H9 (cell line): ENCODE results near the gene PKD2L2. TPM values are rescaled to one million over a fixed set of nuclear protein-coding genes. Genes with fewer than 3 reads are reported as not detected.

Experiments
- DNase-seq: peaks from one replicate; pipeline ENCODE4 v3.0.0-alpha.2; 2017
- H2AFZ ChIP-seq: one replicate; pipeline ENCODE4 v1.6.1; 2013; ENCODE audit warnings: mild to moderate bottlenecking, low read length, control low read depth, moderate library complexity
- H2AK5ac ChIP-seq: 2 replicates; pipeline ENCODE4 v1.6.1; 2013; ENCODE audit warnings: low read length, control low read depth, mixed read lengths; ENCODE audit not compliant: insufficient read length
- H2BK120ac ChIP-seq: one replicate; pipeline ENCODE4 v1.6.1; 2013; ENCODE audit warnings: low read depth, mild to moderate bottlenecking, low read length, control low read depth, inconsistent platforms; ENCODE audit not compliant: poor library complexity, severe bottlenecking
- H2BK12ac ChIP-seq: 2 replicates; pipeline ENCODE4 v1.6.1; 2013; ENCODE audit warnings: low read length, control low read depth, mixed read lengths, low read depth; ENCODE audit not compliant: insufficient read length
- H2BK15ac ChIP-seq: 2 replicates; pipeline ENCODE4 v1.6.1; 2013; ENCODE audit warnings: low read depth, low read length, control low read depth
- H2BK20ac ChIP-seq: one replicate; pipeline ENCODE4 v1.6.1; 2013; ENCODE audit warnings: low read depth, mild to moderate bottlenecking, low read length, control low read depth, inconsistent platforms; ENCODE audit not compliant: poor library complexity, severe bottlenecking
- H2BK5ac ChIP-seq: 2 replicates; pipeline ENCODE4 v1.6.1; 2013; ENCODE audit warnings: low read length, control low read depth, mixed read lengths; ENCODE audit not compliant: insufficient read length
- H3K14ac ChIP-seq: 2 replicates; pipeline ENCODE4 v1.6.1; 2013; ENCODE audit warnings: low read length, control low read depth; ENCODE audit not compliant: insufficient read depth
- H3K18ac ChIP-seq: 2 replicates; pipeline ENCODE4 v1.6.1; 2013; ENCODE audit warnings: low read depth, mild to moderate bottlenecking, mixed read lengths, low read length, control low read depth; ENCODE audit not compliant: insufficient read length
- H3K23ac ChIP-seq: 2 replicates; pipeline ENCODE4 v1.6.1; 2013; ENCODE audit warnings: low read length, control low read depth, mixed read lengths, low read depth; ENCODE audit not compliant: insufficient read length
- H3K23me2 ChIP-seq: 2 replicates; pipeline ENCODE4 v1.6.1; 2013; ENCODE audit warnings: low read depth, mild to moderate bottlenecking, mixed read lengths, low read length, control low read depth; ENCODE audit not compliant: insufficient read length, poor library complexity, severe bottlenecking
- H3K27ac ChIP-seq: 2 replicates; pipeline ENCODE4 v1.5.1; 2013; ENCODE audit warnings: low read length, control low read depth, mixed read lengths, low read depth; ENCODE audit not compliant: insufficient read length
- H3K27me3 ChIP-seq: 2 replicates; pipeline ENCODE4 v1.6.1; 2013; ENCODE audit warnings: low read length, control low read depth, inconsistent platforms; ENCODE audit not compliant: insufficient read depth
- H3K4ac ChIP-seq: 2 replicates; pipeline ENCODE4 v1.6.1; 2013; ENCODE audit warnings: low read depth, mild to moderate bottlenecking, control low read depth, inconsistent platforms, low read length, moderate library complexity
- H3K4me1 ChIP-seq: 2 replicates; pipeline ENCODE4 v1.6.1; 2013; ENCODE audit warnings: low read length, control low read depth, inconsistent platforms; ENCODE audit not compliant: insufficient read depth
- H3K4me2 ChIP-seq: 2 replicates; pipeline ENCODE4 v1.6.1; 2013; ENCODE audit warnings: low read length, control low read depth, mixed read lengths; ENCODE audit not compliant: insufficient read length, insufficient read depth
- H3K56ac ChIP-seq: 2 replicates; pipeline ENCODE4 v1.6.1; 2013; ENCODE audit warnings: low read depth, mild to moderate bottlenecking, mixed read lengths, low read length, control low read depth; ENCODE audit not compliant: insufficient read length
- H3K79me1 ChIP-seq: 2 replicates; pipeline ENCODE4 v1.6.1; 2013; ENCODE audit warnings: low read depth, mild to moderate bottlenecking, moderate library complexity, low read length, control low read depth, inconsistent platforms; ENCODE audit not compliant: insufficient read depth, poor library complexity, severe bottlenecking
- H3K79me2 ChIP-seq: 2 replicates; pipeline ENCODE4 v1.6.1; 2013; ENCODE audit warnings: low read length, control low read depth, inconsistent platforms; ENCODE audit not compliant: insufficient read depth
- H3K9ac ChIP-seq: 2 replicates; pipeline ENCODE4 v1.6.1; 2013; ENCODE audit warnings: low read length, control low read depth, mixed read lengths; ENCODE audit not compliant: insufficient read length; ENCODE audit errors: extremely low read depth
- H3K9me3 ChIP-seq: one replicate; pipeline ENCODE4 v1.6.1; 2013; ENCODE audit warnings: low read depth, low read length, inconsistent platforms; ENCODE audit not compliant: control insufficient read depth
- H3T11ph ChIP-seq: one replicate; pipeline ENCODE4 v1.6.1; 2013; ENCODE audit warnings: mild to moderate bottlenecking, low read length, control low read depth, inconsistent platforms
- H4K20me1 ChIP-seq: one replicate; pipeline ENCODE4 v1.6.1; 2013; ENCODE audit not compliant: control insufficient read depth, insufficient read length, insufficient read depth
- H4K5ac ChIP-seq: 2 replicates; pipeline ENCODE4 v1.6.1; 2013; ENCODE audit warnings: low read depth, mild to moderate bottlenecking, mixed read lengths, low read length, control low read depth; ENCODE audit not compliant: insufficient read length
- H4K8ac ChIP-seq: replicated peaks from 2 replicates; pipeline ENCODE4 v1.6.1; 2013; ENCODE audit warnings: low read length, control low read depth, mixed read lengths, low read depth; ENCODE audit not compliant: insufficient read length
- H4K91ac ChIP-seq: 2 replicates; pipeline ENCODE4 v1.6.1; 2013; ENCODE audit warnings: low read depth, mild to moderate bottlenecking, moderate library complexity, mixed read lengths, low read length, control low read depth; ENCODE audit not compliant: insufficient read length
- H3K27ac Mint-ChIP-seq, 3 experiments: 2 replicates in 2 of 3; 3 replicates in 1 of 3; pipeline ENCODE4 v1.8.0; 2020 to 2021; ENCODE audit warnings: mixed read lengths in 3 of 3, mild to moderate bottlenecking in 1 of 3, moderate library complexity in 1 of 3
- H3K27me3 Mint-ChIP-seq: 2 replicates; pipeline ENCODE4 v1.8.0; 2021; ENCODE audit warnings: low read depth, mild to moderate bottlenecking, moderate library complexity, mixed read lengths
- H3K36me3 Mint-ChIP-seq, 3 experiments: 2 replicates in 2 of 3; 3 replicates in 1 of 3; pipeline ENCODE4 v1.8.0; 2020 to 2021; ENCODE audit warnings: low read depth in 3 of 3, mixed read lengths in 3 of 3; ENCODE audit not compliant: insufficient read depth in 1 of 3
- H3K4me1 Mint-ChIP-seq, 2 experiments: 2 replicates each; pipeline ENCODE4 v1.8.0; 2020; ENCODE audit warnings: mixed read lengths in 2 of 2
- H3K4me3 Mint-ChIP-seq, 2 experiments: 2 replicates in 1 of 2; 3 replicates in 1 of 2; pipeline ENCODE4 v1.8.0; 2020 to 2021; ENCODE audit warnings: mild to moderate bottlenecking in 2 of 2, mixed read lengths in 2 of 2, moderate library complexity in 1 of 2
- H3K9me3 Mint-ChIP-seq, 2 experiments: 2 replicates in 1 of 2; 3 replicates in 1 of 2; pipeline ENCODE4 v1.8.0; 2020; ENCODE audit warnings: mild to moderate bottlenecking in 2 of 2, mixed read lengths in 2 of 2, moderate library complexity in 1 of 2
- WGBS: extraction: QIAGEN DNeasy Blood & Tissue Kit; methylation state at CpG from one replicate; pipeline ENCODE4 v1.1.7; 2013; ENCODE audit warnings: missing lambda C conversion rate, low lambda C conversion rate, mixed read lengths; ENCODE audit not compliant: insufficient read length; ENCODE audit errors: extremely low coverage; 5-methylcytosine and 5-hydroxymethylcytosine counted together
- total RNA-seq: library from RNA; stranded (reverse); gene quantifications from 2 replicates; pipeline ENCODE4 v1.2.1, GENCODE V29; 2021
- TF ChIP-seq, protein P1 (sequence below): fragments of 200-600 bp; sonication (generic); conservative IDR thresholded peaks from 3 replicates; pipeline ENCODE4 v1.8.0; 2021; ENCODE audit warnings: antibody characterized with exemption, mild to moderate bottlenecking

The PKD2L2 gene
- total RNA-seq, 1 experiment from 2014 or later: not detected

DNA sequence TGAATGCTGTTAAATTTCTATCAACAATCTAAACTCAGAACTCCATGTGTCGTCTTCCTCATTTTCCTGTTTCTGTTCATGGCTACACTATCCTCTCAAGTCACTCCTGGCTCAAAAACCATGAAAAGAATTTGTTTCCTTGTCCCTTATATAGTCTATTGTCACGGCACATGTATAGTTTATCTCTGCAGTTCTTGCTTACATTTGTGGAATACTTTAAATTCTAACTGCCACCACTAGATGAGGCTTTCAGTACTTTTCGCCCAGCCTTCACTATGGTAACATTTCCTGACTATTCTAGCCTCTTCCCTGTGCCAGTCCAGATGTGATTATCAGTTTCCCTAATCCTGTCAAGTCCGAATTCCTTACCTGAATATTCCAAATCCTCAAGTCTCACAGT is 34.6 kb downstream of the PKD2L2 start:
- TF ChIP-seq, protein P1, sequence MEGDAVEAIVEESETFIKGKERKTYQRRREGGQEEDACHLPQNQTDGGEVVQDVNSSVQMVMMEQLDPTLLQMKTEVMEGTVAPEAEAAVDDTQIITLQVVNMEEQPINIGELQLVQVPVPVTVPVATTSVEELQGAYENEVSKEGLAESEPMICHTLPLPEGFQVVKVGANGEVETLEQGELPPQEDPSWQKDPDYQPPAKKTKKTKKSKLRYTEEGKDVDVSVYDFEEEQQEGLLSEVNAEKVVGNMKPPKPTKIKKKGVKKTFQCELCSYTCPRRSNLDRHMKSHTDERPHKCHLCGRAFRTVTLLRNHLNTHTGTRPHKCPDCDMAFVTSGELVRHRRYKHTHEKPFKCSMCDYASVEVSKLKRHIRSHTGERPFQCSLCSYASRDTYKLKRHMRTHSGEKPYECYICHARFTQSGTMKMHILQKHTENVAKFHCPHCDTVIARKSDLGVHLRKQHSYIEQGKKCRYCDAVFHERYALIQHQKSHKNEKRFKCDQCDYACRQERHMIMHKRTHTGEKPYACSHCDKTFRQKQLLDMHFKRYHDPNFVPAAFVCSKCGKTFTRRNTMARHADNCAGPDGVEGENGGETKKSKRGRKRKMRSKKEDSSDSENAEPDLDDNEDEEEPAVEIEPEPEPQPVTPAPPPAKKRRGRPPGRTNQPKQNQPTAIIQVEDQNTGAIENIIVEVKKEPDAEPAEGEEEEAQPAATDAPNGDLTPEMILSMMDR: no peak
- H3K27me3 Mint-ChIP-seq: no peaks in the 10 kb centered on the region
- H2BK15ac ChIP-seq: no peak overlapping the region
- no peak overlapping the region for H3K4me3 Mint-ChIP-seq
- H4K5ac ChIP-seq: no peak overlapping the region
- H3K27ac Mint-ChIP-seq: no peak overlapping the region
- DNase-seq: no peak
- no peaks in the 10 kb centered on the region for H4K20me1 ChIP-seq
- H3K4ac ChIP-seq: no peak overlapping the region
- no peaks in the 10 kb centered on the region for H3K9me3 Mint-ChIP-seq
- no peak overlapping the region for H4K91ac ChIP-seq
- no CpG with 5 or more reads among the region's 4 CpGs for WGBS
- H2BK5ac ChIP-seq: no peak overlapping the region
- no peak overlapping the region for H3K9ac ChIP-seq
- no peak overlapping the region for H2BK120ac ChIP-seq
- H3K4me2 ChIP-seq: no peak overlapping the region
- no peaks in the 10 kb centered on the region for H3K27me3 ChIP-seq
- no peak overlapping the region for H2BK12ac ChIP-seq
- H3K4me1 Mint-ChIP-seq: no peaks in the 10 kb centered on the region
- H3K79me2 ChIP-seq: no peaks in the 10 kb centered on the region; the same call in 1 of the 2 replicates
- H3K23me2 ChIP-seq: no peaks in the 10 kb centered on the region
- no peak overlapping the region for H2BK20ac ChIP-seq
- H3K23ac ChIP-seq: no peak overlapping the region
- no peak overlapping the region for H2AFZ ChIP-seq
- H3K18ac ChIP-seq: no peak overlapping the region
- no peaks in the 10 kb centered on the region for H3K4me1 ChIP-seq
- no peak overlapping the region for H4K8ac ChIP-seq
- H3T11ph ChIP-seq: no peak overlapping the region
- H3K36me3 Mint-ChIP-seq: no peaks in the 10 kb centered on the region
- no peak overlapping the region for H3K14ac ChIP-seq
- H3K56ac ChIP-seq: no peak overlapping the region
- no peak overlapping the region for H3K27ac ChIP-seq
- H3K9me3 ChIP-seq: no peaks in the 10 kb centered on the region
- no peak overlapping the region for H2AK5ac ChIP-seq
- H3K79me1 ChIP-seq: no peaks in the 10 kb centered on the region
